NK-92 treated with Interleukin-12 subunit alpha and Interleukin-12 subunit beta, amount 100 ng/mL, for 24 hours (cell line): Measurements from ENCODE around the gene FNDC3A.
"Not testable (repeated sequence)": the region's sequence is repeated elsewhere in the genome, so short reads cannot be mapped to it uniquely, and the experiment has no call there.

Experiments
- DNase-seq: peaks from one replicate; lab custom pipeline; 2025; lab: John Stamatoyannopoulos, UW

FNDC3A gene

DNA sequence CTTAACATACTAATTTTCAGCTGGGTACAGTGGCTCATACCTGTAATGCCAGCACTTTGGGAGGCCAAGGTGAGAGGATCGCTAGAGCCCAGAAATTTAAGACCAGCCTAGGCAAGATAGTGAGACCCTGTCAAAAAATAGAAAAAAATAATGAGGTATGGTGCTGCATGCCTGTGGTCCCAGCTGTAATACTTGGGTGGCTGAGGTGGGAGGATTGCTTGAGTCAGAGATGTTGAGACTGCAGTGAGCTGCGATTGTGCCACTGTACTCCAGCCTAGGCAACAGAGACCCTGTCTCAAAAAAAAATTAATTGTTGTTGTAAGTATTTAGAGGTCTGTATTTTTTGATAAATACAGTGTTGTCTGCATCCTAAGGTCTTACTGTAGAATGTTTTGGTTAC lies 66.8 kb downstream of the FNDC3A start:
- no peak for DNase-seq

DNA sequence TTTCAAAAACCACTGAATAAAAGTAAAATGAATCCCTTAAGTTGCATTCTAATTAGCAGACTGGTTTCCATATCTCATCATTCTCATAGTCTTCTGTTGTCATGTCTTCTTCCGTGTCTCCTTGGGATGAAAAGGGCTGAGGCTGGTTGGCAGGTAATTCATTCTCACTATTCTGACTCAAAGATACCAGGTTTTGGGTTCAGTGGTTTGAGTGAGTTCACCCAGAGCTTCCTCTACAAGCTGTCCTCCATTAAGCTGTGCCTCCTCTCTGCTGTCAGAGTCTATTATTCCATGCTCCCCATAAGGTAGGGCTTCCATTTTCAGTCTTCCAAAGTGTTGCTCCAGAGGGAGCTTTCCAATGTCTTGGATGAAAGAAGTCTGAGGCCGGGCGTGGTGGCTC lies 68.3 kb downstream of the FNDC3A start:
- DNase-seq, result no peak

DNA sequence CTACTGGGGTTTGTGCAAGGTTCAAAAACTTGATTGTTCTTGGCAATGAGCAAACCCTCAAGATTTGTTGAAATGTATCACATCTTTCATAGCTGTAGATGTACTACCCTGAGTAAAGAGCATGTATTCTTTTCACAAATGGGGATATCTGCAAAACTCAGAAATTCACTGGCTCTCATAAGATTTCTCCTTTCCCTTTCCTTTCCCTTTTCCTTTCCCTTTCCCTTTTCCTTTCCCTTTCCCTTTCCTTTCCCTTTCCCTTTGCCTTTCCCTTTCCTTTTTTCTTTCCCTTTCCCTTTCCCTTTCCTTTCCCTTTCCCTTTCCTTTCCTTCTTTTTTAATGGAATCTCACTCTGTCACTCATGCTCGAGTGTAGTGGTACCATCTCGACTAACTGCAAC lies 69.1 kb downstream of the FNDC3A start:
- DNase-seq, result no peak

DNA sequence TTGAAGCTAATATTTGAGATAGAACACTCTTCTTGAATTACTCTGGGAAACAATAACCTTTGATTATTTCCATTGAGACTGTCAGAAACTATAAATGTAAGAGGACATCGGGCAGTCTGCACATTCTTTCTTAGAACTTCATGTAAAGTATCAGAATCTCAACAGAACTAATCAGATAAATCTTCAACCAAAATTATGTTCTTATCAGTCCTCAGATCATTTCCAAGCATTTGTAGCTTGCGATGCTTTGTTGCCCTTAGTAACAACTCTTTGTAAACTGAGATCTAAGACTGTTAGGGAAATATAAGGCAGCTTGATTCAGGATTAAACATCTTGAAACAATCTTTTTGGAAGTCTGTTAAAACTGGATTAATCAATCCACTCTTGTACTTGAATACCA lies 70.3 kb downstream of the FNDC3A start:
- DNase-seq, result no peak

DNA sequence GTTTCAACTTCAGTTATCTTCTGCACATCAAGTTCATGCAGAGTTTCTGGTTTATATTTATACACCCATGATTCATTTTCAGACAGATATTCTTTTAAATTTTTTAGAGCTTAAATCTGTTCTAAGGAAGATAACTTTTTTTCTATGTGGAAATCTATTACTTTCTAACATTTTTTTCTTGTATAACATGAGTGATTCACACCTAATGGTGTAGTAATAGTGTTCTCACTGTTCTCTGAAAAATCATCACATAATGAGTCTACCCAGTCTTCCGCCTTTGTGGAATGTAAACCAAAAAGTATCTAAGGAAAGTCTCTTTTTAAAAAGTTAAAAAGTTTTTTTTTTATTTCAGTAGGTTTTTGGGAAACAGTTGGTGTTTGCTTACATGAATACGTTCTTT lies 70.8 kb downstream of the FNDC3A start:
- no peak for DNase-seq

DNA sequence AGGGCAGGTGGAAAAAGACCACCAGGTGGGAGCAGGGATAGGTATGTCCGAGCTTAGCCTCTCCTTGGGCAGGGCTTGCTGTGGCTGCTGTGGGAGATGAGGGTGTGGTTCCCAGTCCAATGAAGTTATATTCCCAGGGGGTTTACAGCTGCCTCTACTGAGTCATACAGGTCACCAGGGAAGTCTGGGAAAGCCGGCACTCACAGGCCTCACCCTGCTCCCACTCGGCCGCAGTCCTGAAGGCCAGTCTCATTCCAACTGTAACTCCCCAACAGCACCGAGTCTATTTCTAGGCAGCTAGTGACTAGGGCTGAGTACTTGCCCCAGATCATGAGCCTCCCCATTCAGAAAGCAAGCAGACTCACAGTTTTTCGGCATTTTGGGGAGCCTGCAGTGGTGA lies 77.1 kb downstream of the FNDC3A start:
- DNase-seq, result no peak

DNA sequence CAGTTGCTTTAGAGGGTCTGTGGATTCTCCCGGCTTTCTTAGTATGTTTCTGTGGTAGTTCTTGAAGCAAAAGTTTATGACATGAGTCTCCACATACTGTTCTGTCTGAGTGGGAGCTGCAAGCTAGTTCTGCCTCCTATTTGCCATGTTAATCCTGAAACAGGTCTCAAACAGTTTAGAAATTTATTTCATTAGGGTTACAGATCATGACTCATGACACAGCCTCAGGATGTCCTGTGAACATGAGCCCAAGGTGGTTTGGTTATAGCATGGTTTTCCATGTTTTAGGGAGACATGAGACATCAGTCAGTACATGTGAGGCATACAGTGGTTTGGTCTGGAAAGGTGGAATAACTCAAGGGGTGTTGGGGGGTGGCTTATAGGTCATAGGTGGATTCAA lies 77.5 kb downstream of the FNDC3A start:
- DNase-seq, result no peak

DNA sequence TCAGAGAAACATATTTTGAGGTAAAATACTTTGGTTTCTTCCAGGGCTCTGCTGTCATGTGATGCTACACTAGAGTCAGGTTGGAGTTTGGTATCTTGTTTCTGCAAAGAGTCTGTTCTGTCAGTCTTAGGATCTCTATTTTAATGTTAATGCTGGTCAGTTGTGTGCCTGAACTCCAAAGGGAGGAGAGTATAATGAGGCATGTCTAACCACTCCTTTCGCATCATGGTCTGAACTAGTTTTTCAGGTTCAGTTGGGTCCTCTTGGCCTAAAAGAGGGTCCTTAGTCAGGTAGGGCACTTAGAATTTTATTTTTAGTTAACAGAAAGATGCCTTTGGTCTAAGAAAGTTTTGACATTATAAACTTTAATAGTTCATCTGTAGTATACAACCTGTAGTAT lies 78.2 kb downstream of the FNDC3A start:
- DNase-seq, result no peak

DNA sequence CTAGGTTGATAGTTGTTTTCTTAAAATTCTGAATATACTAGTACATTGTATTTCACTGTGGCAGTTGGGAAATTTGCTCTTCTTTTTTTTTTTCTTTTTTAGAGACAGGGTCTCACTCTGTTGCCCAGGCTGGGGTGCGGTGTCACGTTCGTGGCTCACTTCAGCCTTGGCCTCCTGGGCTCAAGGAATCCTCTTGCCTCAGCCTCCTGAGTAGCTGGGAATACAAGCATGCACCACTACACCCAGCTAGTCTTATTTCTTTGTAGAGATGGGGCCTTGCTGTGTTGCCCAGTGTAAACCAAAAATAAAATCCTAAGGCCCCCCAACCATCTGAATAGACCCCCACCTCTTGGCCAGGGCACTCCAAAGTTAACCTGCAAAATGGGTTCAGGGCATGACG lies 79.3 kb downstream of the FNDC3A start:
- DNase-seq, result no peak

DNA sequence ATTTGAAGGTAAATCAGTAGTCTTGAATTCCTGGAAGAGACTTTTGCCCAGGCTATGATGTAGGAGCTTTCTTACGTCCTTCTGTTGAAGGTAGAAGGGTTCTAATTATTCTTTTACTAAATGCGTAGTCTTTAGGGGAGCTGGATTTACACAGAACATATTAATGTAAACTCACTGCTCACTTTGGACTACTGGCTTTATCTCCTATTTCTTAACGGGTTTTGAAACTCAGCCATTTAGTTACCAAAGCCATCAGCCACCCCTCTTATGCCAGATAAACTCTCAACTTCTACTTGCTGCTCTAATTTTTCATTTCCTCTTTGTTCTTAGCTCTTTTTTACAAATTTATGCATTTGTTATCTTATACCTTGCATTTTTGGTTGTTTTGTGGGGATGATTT lies 81.5 kb downstream of the FNDC3A start:
- DNase-seq, result no peak

DNA sequence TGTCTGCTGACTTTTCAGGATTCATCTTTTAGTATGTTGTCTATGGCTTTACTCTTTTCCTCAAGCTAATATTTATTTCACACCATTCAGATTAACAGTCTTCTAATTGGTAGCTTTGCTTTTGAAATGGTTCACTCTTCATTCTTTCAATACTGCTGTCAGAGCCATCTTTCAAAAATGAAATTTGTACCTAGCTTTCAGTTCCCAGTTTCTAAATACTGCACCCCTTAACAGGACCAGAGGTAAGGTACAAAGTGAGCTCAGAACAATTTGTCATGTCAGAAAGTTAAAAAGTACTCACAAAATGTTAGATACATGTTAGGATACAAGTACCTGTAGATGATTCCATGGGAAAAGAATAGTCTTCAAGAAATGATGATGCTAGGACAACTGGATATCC lies 83.0 kb downstream of the FNDC3A start:
- DNase-seq, result no peak

DNA sequence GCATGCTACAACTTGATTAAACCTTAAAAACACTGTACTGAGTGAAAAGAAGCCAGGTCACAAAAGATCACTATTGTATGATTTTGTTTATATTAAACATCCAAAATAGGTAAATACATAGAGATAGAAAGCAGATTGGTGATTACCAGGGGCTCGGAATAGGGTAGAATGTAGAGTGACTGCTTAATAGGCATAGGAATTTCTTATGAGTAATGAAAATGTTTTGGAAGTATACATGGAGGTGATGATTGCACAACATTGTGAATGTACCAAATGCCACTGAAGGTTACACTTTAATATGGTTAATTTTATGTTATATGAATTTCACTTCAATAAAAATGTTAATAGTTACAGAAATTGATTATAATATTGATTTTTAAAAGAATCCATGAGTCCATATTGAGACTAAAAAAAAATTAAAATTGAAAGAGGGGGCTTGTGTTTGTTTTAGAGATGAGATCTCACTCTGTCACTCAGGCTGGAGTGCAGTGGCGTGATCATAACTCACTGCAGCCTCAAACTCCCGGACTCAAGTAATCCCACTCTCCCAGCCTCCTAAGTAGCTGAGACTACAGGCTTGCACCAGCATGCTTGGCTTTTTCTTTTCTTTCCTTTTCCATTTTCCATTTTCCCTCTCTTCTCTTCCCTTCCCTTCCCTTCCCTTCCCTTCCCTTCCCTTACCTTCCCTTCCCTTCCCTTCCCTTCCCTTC lies 85.1 kb downstream of the FNDC3A start:
- no peak for DNase-seq

DNA sequence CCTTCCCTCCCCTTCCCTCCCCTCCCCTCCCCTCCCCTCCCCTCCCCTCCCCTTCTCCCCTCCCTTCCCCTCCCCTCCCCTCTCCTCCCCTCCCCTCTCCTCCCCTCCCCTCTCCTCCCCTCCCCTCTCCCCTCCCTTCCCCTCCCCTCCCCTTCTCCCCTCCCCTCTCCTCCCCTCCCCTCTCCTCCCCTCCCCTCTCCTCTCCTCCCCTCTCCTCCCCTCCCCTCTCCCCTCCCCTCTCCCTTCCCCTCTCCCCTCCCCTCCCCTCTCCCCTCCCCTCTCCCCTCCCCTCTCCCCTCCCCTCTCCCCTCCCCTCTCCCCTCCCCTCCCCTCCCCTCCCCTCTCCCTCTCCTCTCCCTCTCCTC lies 85.7 kb downstream of the FNDC3A start:
- DNase-seq, result not testable (repeated sequence)

DNA sequence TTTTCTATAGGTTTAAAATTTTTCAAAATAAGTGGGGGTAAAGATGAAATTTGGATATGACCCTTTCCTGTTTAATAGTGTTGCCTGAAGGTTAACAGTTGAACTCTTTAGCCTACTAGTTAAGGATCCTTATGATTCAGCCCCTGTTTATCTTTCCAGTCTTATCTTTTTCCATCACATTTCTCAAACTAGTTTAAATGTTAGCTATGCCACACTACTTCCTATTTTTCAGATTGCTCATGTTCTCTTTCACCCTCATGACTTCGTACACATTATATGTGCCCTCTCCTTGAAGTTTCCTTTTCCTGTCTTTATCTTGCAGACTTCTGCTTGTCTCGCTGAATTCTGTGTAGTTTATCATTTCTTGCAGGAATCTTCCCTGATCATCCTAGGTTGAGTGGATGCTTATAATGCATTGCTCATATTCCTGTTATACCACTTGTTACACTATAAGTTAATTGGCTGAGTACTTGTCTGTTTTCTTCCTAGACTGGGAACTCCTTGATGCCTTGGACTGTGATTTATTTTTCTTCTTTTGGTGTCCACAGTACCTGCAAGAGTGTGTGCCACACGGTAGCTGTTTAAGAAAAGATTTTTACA lies 86.7 kb downstream of the FNDC3A start:
- DNase-seq, result no peak

DNA sequence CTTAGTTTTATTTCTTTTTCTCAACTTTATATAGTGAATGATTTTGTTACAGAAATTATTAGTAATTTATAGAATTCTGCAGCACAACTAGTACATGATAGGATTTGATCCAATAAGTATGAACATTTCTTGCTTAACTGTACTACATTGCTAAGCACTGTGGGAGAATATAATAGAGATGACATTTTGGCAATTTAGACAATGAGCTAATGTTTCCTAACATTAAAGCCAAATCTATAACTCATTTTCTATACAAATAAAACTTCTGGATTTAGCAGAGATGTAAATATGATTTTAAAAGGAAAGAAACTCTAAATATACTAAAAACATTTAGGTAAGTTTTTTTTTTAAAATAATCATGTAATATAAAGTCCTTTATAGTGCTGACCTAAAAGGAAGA lies 87.3 kb downstream of the FNDC3A start:
- DNase-seq, result no peak

DNA sequence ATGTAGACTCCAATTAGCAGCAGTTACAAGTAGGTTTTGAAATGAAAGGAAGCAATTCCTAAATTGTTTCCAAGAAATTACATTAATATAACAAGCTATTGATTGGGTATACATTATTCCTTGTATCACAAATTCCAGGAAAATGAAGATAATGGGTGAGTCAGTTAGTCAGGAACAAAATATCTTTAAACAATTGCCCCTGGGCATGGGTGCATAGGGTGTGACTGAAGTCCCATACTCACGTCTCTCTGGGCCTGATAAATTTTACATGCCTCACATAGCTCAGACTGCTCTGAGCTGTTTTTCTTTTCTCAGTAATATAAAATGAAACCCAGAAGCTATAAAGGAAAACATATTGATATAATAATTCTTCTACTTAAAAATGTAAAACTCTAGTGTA lies 87.8 kb downstream of the FNDC3A start:
- DNase-seq, result no peak

DNA sequence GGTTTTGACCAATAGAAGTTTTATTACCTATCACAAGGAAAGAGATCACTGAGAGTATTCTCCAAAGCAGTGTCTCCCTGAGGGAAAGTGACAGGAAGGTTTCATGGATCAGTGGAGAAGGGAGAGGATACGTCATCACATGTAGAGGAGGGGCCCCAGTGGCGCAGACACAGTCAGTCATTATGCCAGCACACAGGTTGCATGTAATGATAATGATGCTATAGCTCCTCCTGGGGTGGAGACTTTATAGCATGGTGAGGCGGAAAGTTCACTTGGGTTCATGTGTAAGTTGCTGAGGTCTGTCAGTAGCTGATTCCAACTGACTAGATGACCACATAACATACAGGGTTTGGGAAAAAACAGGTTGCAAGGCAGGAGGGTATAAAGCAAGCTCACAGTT lies 88.8 kb downstream of the FNDC3A start:
- DNase-seq, result no peak

DNA sequence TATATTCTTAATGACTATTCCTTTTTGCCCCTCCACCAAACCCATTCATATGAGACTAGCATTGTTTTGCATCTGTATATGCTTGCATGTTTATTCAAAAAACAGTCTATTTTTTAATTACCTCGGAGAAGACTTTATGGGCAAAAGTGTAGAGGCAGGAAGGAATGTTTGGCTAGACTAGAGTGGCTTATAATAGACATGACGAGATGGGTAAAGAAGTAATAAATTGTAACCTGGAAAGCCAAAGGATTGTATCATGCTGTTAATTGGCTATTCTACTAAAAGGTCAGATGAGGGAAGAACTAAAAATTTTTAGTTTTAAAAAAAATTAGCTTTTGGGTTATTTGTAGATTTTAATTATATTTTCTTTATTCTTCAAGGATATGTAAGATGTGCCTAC lies 91.1 kb downstream of the FNDC3A start:
- no peak for DNase-seq

DNA sequence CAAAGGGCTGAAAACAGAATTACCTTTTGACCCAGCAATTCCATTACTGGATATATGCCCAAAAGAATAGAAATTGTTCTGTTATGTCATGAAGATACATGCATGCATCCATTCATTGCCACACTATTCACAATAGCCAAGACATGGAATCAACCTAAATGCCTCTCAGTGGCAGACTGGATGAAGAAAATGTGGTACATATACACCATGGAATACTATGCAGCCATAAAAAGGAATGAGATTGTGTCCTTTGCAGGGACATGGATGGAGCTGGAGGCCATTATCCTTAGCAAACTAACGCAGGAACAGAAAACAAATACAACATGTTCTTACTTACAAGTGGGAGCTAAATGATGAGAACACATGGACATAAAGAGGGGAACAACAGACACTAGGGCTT lies 92.8 kb downstream of the FNDC3A start:
- not testable (repeated sequence) for DNase-seq

DNA sequence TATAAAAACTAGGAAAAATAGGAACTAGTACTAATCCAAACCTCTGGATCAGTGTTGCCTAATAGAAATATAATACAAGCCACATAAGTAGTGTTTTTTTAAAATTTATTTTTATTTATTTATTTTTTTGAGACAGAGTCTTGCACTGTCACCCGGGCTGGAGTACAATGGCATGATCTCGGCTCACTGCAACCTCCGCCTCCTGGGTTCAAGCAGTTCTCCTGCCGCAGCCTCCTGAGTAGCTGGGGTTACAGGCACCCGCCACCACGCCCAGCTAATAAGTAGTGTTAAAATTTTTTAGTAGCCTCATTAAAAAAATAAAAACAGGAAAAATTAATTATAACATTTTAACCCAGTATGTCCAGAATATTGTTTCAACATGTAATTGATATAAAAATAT lies 94.3 kb downstream of the FNDC3A start:
- DNase-seq, result not testable (repeated sequence)

DNA sequence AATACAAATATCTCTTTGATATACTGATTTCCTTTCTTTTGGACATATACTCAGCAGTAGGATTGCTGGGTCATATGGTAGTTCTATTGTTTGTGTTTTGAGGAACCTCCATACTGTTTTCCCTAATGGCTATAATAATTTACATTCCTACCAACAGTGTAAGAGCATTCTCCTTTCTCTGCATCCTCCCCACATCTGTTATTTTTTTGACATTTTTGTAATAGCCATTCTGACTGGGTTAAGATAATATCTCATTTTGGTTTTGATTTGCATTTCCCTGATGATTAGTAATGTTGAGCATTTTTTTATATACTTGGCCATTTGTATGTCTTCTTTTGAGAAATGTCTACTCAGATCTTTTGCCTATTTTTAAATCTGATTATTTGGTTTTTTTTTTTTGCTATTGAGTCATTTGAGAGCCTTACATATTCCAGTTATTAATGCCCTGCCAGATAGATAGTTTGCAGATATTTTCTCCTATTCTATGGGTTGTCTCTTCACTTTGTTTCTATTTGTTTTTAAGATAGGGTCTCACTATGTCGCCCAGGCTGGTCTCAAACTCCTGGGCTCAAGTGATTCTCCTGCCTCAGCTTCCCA lies 95.7 kb downstream of the FNDC3A start:
- DNase-seq, result no peak

DNA sequence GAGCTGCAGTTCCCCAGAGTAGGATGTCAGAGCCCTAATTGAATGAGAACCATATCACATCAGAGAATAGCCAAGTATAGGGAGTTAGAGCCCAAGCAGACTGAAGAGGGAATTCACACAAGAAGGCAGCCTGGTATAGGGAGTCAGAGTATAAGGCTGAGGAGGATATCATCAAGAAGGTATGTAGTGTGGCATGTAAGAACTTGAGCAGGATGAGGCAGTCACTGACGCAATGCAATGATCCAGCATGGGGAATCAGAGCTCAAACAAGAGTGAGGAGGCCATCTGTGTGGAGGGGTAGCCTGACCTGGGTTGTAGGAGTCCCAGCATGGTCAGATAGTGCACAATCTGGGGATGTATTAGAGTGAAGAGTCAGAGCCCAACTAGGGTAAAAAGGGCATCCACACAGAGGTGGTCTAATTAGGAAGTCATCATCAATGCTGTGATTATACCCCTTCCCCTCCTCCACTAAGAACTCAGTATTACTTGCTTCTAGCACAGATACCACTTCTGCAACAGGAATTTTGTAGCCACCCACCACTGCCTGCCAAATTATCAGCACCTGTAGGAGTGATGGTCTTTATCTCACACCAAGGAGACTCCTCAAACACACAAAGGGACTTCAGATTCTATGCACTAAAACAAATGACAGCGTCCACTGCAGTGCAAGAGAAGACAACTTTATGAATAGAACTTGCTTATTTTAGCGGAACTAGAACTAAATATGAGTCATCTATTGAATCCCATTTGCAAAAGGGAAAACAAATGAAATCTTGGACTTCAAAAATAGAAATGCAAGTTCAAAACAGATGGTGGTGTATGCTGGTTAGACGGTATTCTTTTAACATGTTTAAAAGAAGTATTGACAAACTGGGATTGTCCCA lies 107.2 kb downstream of the FNDC3A start:
- DNase-seq, result no peak

DNA sequence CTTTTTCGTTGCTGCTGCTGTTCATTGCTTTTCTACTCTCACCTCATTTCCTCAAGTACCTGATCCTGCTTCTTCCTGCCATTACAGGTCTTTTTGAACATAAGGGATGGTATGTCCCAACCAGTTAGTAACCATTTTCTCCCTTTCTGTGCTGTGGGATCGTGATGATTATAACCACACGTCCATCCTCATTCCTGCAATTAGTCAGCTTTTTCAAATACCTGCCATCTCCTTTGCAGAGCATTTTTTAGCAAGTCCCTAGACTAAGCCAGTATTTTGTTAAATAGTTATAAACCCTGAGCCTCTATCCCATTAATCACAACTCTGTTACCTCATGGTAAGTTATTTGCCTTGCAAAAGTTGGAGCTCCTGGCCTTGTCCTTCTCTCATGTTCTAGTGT lies 109.2 kb downstream of the FNDC3A start:
- DNase-seq, result no peak
